ENCODE measurements around the gene RGS5.

Gene RGS5

GRCh38 chr1:163147019-163147418, 55.7 kb downstream of the RGS5 start:
- DNase-seq (ENCODE audit: low read depth in 4 of 4, low spot score in 1 of 4), result no peak

DNA sequence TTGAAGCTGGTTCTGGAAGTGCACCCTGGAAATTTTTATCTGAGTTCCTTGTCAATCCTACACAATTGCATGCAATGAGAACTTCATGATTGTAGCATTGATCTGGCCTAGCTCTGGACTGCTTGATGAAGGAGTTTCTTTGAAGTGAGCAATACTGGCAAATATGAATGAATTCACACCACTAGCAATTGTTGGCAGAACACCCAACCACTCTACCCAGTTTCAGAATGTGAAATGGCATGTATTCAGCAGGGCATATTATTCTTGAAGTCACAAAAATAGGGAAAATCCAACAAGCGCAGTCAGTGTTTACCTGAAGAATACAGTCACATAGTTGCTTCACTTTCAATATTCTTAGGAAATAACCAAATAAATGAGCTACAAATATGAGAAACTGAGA, 57.3 kb downstream of the RGS5 start:
- no peak for DNase-seq (ENCODE audit: low read depth in 4 of 4, low spot score in 1 of 4)

DNA sequence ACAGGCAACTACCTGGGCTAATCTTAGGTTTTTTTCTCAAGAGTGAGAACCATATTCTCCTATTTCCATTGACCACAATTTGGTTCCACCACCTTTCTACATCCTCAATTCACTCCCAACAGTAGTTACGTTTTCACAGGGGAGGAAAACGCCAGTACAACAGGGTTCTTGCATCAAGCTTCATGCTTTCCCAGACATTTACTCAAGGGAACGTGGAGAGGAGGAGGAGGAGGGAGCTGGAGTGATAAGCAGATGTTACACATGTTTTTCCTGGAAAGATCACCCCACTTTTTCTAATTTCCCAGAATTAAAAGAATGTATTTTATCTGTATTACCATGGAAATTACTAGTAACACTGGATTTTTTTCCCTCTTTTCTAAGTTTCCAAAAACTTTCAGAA, 58.3 kb downstream of the RGS5 start:
- DNase-seq (ENCODE audit: low read depth in 4 of 4, low spot score in 1 of 4), result no peak

GRCh38 chr1:163142152-163142551, 60.6 kb downstream of the RGS5 start:
- no peak for DNase-seq (ENCODE audit: low read depth in 4 of 4, low spot score in 1 of 4)

DNA sequence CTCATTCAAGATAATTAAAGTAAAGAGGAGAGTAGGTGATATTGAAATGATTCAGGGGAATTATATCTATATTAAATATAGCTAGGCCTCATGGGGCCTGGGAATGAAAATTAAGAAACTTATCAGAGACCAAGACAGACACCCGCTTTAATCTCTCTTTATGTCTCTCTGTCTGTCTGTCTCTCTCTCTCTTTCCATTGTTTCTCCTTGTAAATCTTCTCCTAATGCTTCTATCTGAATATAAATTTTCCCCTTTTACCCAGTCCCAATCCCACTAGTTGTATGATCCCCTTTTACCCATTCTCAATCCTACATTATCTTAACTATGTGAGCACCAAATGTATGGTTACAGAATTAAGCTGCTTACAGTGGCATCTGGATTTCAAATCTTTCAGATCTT, 61.2 kb downstream of the RGS5 start:
- DNase-seq (ENCODE audit: low read depth in 4 of 4, low spot score in 1 of 4), result no peak

GRCh38 chr1:163137556-163138265, 65.0 kb downstream of the RGS5 start:
- DNase-seq (ENCODE audit: low read depth in 4 of 4, low spot score in 1 of 4), result no peak

GRCh38 chr1:163131981-163132380, 70.7 kb downstream of the RGS5 start:
- DNase-seq (ENCODE audit: low read depth in 4 of 4, low spot score in 1 of 4), result no peak

- no peak for DNase-seq (ENCODE audit: low read depth in 4 of 4, low spot score in 1 of 4)
These were observed 72.4 kb downstream of the RGS5 start for GRCh38 chr1:163130225-163130856.

DNA sequence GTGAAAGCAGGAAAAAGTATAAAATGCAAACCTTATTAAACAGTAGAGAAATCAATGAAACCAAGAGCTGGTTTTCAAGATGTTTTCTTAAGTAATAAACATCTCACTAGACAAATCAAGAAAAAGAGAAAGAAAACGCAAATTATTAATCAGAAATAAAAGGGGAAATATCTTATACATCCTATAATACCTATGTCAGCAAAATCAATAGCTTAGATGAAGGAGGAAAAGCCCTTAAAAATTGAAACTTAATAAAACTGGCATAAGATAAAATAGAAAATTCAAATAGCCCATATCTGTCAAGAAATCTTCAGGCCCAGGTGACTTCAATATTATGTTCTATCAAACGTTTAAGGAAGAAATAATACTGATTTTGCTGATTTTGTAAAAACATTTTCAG, 74.4 kb downstream of the RGS5 start:
- DNase-seq (ENCODE audit: low read depth in 4 of 4, low spot score in 1 of 4), result no peak

- no peak for DNase-seq (ENCODE audit: low read depth in 4 of 4, low spot score in 1 of 4)
These were observed 77.9 kb downstream of the RGS5 start for GRCh38 chr1:163124812-163125211.

GRCh38 chr1:163120372-163120771, 82.3 kb downstream of the RGS5 start:
- DNase-seq (ENCODE audit: low read depth in 4 of 4, low spot score in 1 of 4), result no peak

DNA sequence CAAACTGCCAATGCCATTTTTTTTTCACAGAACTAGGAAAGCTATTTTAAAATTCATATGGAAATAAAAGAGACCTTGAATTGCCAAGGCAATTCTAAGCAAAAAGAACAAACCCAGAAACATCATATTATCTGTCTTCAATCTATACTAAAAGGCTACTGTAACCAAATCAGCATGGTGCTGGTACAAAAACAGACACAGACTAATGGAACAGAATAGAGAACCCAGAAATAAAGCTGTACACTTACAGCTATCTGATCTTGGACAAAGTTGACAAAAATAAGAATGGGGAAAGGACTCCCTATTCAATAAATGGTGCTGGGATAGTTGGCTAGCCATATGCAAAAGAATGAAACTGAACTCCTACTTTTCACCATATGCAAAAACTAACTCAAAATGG, 83.0 kb downstream of the RGS5 start:
- no peak for DNase-seq (ENCODE audit: low read depth in 4 of 4, low spot score in 1 of 4)

GRCh38 chr1:163115887-163116286, 86.8 kb downstream of the RGS5 start:
- DNase-seq (ENCODE audit: low read depth in 4 of 4, low spot score in 1 of 4), result no peak

- DNase-seq (ENCODE audit: low read depth in 4 of 4, low spot score in 1 of 4), result no peak
These were observed 95.1 kb downstream of the RGS5 start for GRCh38 chr1:163107655-163108054.

GRCh38 chr1:163106364-163106987, 96.2 kb downstream of the RGS5 start:
- DNase-seq (ENCODE audit: low read depth in 4 of 4, low spot score in 1 of 4), result no peak

DNA sequence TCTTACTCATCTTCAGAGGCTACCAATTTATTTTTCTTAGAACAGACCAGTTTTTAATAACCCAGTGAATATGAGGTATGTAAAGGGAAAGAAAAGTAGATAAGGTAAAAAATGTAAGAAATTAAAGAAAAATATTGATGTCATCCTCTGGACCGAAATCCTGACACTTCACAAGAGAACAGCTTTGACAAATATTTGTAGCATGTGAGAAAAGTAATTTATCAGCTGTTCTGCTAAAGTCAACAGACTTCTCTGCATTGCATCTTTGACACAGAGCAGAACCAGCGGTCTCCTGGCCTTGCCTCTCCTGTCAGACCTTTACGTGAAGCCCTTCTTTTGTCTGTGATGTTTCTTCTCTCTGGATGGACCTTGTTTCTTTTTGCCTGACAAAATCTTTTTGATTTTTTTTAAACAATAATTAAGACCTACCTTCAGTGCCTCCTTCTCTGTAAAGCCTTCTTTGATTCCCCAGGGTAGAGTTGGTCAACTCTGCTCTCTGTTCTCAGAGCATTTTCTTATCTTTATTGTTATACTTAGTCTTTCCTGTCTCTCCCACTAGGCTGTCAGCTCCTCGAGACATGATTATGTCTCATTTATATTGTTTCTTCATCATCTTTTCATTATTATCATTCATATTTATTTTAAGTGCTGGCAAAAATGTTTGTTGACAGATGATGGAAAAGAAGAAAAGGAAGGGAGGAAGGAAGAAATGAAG, 98.2 kb downstream of the RGS5 start:
- DNase-seq (ENCODE audit: low read depth in 4 of 4, low spot score in 1 of 4), result no peak

- no peak for DNase-seq (ENCODE audit: low read depth in 4 of 4, low spot score in 1 of 4)
These were observed 100.1 kb downstream of the RGS5 start for GRCh38 chr1:163102590-163102989.

GRCh38 chr1:163095213-163095612, 107.5 kb downstream of the RGS5 start:
- no peak for DNase-seq (ENCODE audit: low read depth in 4 of 4, low spot score in 1 of 4)

- DNase-seq (ENCODE audit: low read depth in 4 of 4, low spot score in 1 of 4), result no peak
These were observed 108.1 kb downstream of the RGS5 start for GRCh38 chr1:163094589-163094988.

- DNase-seq (ENCODE audit: low read depth in 4 of 4, low spot score in 1 of 4), result no peak
These were observed 108.5 kb downstream of the RGS5 start for GRCh38 chr1:163094182-163094581.

DNA sequence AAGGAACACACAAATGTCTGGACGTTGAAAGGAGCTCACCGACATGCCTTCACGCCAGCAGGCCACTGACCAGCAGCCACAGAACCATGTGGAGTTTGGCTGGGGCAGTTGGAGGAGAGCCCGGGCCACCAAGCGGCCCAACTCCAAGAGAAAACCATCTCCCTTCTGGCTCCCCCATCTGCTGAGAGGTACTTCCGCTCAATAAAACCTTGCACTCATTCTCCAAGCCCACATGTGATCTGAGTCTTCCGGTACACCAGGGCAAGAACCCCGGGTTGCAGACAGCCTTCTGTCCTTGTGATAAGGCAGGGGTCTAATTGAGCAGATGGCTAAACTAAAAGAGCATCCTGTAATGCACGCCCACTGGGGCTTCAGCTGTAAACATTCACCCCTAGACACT, 109.1 kb downstream of the RGS5 start:
- no peak for DNase-seq (ENCODE audit: low read depth in 4 of 4, low spot score in 1 of 4)

- DNase-seq (ENCODE audit: low read depth in 4 of 4, low spot score in 1 of 4), result no peak
These were observed 109.5 kb downstream of the RGS5 start for GRCh38 chr1:163093169-163093568.
